GM19463 (cell line): ENCODE results near the gene CXXC5.
"Not testable (repeated sequence)": the region's sequence is repeated elsewhere in the genome, so short reads cannot be mapped to it uniquely, and the experiment has no call there.

Source experiments
- ATAC-seq: cut with Tn5 transposase; IDR thresholded peaks from one replicate; pipeline ENCODE4 v1.9.1; 2021; ENCODE audit warnings: mild to moderate bottlenecking, moderate library complexity; ENCODE audit not compliant: unreplicated experiment

The CXXC5 gene

GRCh38 chr5:139648205-139649081 is at the start of gene CXXC5:
TSS of gene CXXC5 (plus strand) at chr5:139648349. CDS start at chr5:139680524, 32,175 bp downstream.
- peak; percentile 26 for ATAC-seq

- ATAC-seq: not testable (repeated sequence)
These were observed 49.6 kb upstream of the CXXC5 start for GRCh38 chr5:139598601-139598965.

- no peak for ATAC-seq
These were observed 47.7 kb upstream of the CXXC5 start for GRCh38 chr5:139600336-139600949.

- ATAC-seq: no peak
These were observed 46.7 kb upstream of the CXXC5 start for GRCh38 chr5:139601429-139601828.

- not testable (repeated sequence) for ATAC-seq
These were observed 46.2 kb upstream of the CXXC5 start for GRCh38 chr5:139601948-139602347.

- no peak for ATAC-seq
These were observed 42.3 kb upstream of the CXXC5 start for GRCh38 chr5:139605887-139606286.

- ATAC-seq: peak; percentile 60
These were observed 36.2 kb upstream of the CXXC5 start for GRCh38 chr5:139611703-139612584.

- no peak for ATAC-seq
These were observed 28.3 kb upstream of the CXXC5 start for GRCh38 chr5:139619861-139620260.

- not testable (repeated sequence) for ATAC-seq
These were observed 22.8 kb upstream of the CXXC5 start for GRCh38 chr5:139625398-139625797.

- no peak for ATAC-seq
These were observed 17.3 kb upstream of the CXXC5 start for GRCh38 chr5:139630855-139631254.

- ATAC-seq: no peak
These were observed 16.5 kb upstream of the CXXC5 start for GRCh38 chr5:139631520-139632165.

- no peak for ATAC-seq
These were observed 14.7 kb upstream of the CXXC5 start for GRCh38 chr5:139633295-139634027.

GRCh38 chr5:139634028-139634325 is 14.2 kb upstream of the CXXC5 start:
- ATAC-seq: no peak

- no peak for ATAC-seq
These were observed 13.6 kb upstream of the CXXC5 start for GRCh38 chr5:139634541-139634940.

GRCh38 chr5:139635191-139635590 is 13.0 kb upstream of the CXXC5 start:
- ATAC-seq: no peak

GRCh38 chr5:139635606-139636206 is 12.4 kb upstream of the CXXC5 start:
- ATAC-seq: no peak

- ATAC-seq: peak; percentile 69
These were observed 11.8 kb upstream of the CXXC5 start for GRCh38 chr5:139636207-139636792.

- no peak for ATAC-seq
These were observed 11.2 kb upstream of the CXXC5 start for GRCh38 chr5:139636975-139637408.

GRCh38 chr5:139637438-139638089 is 10.6 kb upstream of the CXXC5 start:
- peak; percentile 29 for ATAC-seq
